Hippocampal formation (tissue), 2 donors: ENCODE measurements around the gene TDRD10.

Source experiments
- DNase-seq, 2 donors: peaks; one replicate each; lab custom pipeline; 2025; lab: John Stamatoyannopoulos, UW

Gene TDRD10

GRCh38 chr1:154553056-154554030, 51.3 kb downstream of the TDRD10 start:
- no peak for DNase-seq

- DNase-seq, result no peak
Measured at GRCh38 chr1:154556422-154556821, 54.4 kb downstream of the TDRD10 start.

DNA sequence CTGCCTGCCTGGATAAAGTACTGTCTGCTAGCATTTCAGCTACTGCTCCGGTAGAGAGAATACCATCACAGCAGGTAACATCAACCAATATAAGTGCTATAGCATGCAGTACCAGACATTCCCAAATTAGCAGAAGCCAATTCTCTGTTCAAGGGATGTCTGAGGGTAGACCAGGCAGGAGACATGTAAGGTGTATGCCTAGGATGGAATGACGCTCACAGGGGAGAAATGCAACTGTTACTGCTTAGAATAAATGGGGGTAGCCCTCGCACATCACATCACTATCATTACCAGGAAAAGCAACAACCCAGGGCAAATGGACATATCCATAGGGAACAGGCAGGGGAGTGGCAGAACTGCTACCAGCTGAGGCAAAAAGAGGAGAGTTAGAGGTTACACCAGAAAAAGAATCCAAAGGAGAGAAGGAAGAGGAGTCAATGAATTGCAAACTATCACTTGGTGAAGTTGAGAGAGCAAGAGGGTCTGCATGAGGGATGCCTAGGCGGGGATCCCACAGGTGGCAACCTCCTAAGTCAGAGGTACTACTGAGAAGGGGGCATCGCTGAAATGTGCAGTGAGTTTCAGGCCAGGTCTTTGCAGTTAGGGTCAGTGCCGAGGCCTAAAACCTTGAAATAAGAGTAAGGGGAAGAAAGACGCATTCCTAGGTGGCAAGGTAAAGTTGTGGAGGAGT, 55.4 kb downstream of the TDRD10 start:
- DNase-seq, result no peak

- no peak for DNase-seq
Measured at GRCh38 chr1:154557939-154558719, 56.1 kb downstream of the TDRD10 start, which contains the start of gene UBE2Q1. UBE2Q1 (minus strand) TSS chr1:154558662; CDS start chr1:154558553, 109 bp downstream.

DNA sequence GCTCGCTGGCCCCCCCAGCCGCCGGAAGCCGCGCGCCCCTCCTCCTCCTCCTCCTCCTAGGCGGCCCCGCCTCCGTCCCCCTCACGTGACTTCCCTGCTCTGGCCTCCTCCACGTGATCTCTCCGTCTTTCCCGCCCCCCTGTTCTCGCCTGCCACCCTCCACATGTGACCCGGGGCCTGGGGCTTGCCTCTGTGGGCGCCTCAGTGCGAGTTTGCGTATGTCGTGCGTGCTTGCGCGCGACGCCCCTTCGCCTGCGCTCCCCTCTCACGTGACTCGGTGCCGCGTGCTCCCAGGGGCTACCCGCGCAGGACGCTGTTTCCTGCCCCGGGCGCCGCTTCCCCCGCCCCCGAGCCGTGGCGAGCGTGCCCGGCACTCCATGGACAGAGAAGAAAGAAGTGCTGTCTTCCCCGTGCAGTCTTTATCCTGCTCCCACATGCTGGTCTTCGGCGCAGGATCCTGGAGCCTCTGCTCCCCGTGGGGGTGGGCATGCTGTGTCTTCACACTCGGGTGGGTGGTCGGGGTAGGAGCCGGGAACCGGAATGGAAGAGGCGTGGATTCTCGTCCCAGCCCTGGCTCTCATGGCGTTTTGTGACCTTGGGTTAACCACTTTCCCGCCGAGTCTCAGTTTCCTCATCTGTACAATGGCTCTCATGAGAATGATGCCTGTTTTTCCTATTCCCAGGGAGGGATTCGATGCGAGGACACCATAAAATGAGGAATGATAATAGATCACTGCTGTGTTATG, 56.9 kb downstream of the TDRD10 start:
- DNase-seq, result peak; percentile 98 to 99

- peak; percentile 87 to 95 for DNase-seq
Measured at GRCh38 chr1:154559466-154560044, 57.5 kb downstream of the TDRD10 start.

DNA sequence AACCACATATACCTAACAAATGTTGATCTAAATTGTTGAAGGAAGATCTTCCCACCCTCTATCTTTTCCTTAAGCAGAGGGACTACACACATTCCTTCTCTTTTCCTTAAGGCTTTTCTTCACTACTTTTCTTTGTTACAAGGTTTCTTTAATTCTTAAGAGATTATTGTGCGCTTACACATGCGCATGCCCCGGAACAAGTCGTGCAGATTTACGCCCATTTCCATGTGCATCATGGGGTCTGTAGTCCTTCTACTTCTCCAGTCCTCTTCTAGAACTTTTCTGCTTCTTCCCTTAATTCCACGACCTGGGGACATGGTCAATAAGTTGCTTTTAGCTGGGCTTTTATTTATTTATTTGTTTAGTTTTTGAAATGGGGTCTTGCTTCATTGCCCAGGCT, 63.9 kb downstream of the TDRD10 start:
- DNase-seq, result no peak

- DNase-seq, result peak in 1 of 2 donors; percentile 36
Measured at GRCh38 chr1:154567386-154568156, 65.6 kb downstream of the TDRD10 start, which contains the start of gene CHRNB2. CHRNB2 (plus strand) TSS chr1:154567778; CDS start chr1:154568045, 267 bp downstream.

DNA sequence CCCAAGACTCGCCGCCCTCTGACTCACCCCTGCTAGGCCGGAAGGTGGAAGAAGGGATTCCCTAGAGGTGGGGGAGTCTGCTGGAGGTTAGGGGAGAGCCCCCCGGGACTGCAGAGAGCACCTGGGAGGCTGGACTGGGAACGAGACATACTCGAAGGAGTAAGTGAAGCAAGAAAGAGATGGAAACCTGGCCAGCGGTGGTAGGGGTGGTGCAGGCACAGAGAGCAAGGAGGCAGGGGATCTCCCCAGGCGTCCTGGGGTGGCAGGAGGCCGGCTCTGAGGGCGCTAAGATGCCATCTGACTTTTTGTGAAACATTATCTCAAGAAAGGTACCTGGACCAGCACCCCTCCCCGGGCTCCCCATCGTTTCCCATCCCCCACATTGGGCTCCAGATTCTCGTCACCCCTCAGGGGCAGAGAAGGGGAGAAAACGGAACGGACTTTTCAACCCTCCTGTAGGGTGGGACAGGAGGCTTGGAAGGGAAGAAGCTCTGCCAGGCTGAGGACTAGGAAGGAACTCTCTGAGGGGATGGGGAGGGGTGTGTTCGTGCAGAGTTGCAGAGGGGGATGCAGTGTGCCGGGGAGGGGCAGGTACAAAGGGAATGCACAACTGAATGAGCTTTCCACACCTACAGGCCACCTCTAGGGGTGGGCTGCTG, 66.3 kb downstream of the TDRD10 start:
- DNase-seq, result no peak

GRCh38 chr1:154571244-154571963, 69.4 kb downstream of the TDRD10 start:
- no peak for DNase-seq

DNA sequence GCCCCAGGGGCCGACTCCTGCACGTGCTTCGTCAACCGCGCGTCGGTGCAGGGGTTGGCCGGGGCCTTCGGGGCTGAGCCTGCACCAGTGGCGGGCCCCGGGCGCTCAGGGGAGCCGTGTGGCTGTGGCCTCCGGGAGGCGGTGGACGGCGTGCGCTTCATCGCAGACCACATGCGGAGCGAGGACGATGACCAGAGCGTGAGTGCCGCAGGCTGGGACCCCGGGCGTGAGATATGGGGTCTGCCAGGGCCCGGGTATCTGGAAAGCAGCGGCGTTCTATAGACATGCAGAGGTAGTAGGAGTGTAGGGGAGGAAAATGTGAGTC, 69.9 kb downstream of the TDRD10 start:
- DNase-seq, result no peak

GRCh38 chr1:154572468-154573167, 70.6 kb downstream of the TDRD10 start:
- DNase-seq, result no peak

DNA sequence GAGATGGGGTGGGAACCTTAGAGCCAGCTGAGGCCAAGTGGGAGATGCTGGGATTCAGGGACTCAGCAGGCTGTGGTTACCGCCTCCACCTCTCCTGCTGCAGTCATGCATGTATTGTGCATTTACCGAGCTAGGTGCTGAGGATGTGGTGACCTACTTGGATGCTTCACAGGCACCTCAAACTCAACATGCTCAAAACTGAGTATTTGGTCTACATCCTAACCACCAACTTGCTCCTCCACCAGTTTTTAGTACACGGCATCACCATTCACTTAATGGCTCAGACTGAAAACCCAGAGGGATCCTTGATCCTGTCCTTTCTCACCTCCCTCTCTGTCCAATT, 71.1 kb downstream of the TDRD10 start:
- DNase-seq, result no peak

GRCh38 chr1:154574716-154575115, 72.7 kb downstream of the TDRD10 start:
- DNase-seq, result no peak

- no peak for DNase-seq
Measured at GRCh38 chr1:154575147-154575927, 73.3 kb downstream of the TDRD10 start.

DNA sequence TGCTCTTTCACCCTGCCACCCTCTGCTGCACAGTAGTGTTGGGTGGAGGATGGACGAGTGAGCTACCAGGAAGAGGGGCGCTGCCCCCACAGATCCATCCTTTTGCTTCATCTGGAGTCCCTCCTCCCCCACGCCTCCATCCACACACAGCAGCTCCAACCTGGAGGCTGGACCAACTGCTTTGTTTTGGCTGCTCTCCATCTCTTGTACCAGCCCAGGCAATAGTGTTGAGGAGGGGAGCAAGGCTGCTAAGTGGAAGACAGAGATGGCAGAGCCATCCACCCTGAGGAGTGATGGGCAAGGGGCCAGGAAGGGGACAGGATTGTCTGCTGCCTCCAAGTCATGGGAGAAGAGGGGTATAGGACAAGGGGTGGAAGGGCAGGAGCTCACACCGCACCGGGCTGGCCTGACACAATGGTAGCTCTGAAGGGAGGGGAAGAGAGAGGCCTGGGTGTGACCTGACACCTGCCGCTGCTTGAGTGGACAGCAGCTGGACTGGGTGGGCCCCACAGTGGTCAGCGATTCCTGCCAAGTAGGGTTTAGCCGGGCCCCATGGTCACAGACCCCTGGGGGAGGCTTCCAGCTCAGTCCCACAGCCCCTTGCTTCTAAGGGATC, 74.0 kb downstream of the TDRD10 start:
- DNase-seq, result no peak

DNA sequence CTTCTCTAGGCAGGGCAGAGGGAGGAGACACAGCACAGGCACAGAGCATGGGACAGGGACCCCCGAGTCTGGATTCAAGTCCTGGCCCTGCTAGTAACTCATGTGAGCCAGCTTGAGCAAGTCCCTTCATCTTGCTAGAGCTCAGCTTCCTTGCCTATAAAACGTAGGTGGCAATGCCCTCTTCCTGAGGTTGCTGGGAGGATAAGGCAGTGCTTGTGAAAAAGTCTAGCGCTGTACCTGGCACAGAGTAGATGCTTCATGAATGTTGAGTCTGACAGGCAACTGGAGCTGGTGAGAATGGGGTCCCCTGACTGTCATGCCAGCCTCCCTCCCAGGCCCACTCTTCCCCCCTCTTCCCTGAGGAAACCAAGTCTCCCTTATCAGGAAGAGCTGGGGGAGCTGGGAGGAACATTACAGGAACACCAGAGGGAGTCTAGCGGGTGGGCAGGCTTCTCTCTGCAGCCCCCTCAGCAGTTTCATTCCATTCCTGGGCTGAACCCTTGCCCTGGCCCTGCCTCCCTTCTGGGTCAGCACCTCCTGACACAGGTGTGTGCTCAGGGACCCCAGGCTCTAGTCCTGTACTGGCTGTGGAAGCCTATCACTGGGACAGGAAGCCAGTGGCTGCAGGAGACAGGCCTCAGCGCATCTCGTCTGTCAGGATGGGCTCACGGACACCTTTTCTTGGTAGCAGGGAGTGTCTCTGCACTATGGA, 75.5 kb downstream of the TDRD10 start:
- no peak for DNase-seq
